Right ventricle myocardium inferior (tissue), 1 donor: ENCODE results near the gene UBE2D1. TPM values are rescaled to one million over a fixed set of nuclear protein-coding genes. Genes with fewer than 3 reads are reported as not detected.

ENCODE experiments used
- ATAC-seq: fragments of 200-7000 bp; cut with Tn5 transposase; one replicate; pipeline ENCODE4 v1.9.1; 2020; ENCODE audit warnings: mild to moderate bottlenecking, moderate library complexity
- DNase-seq: peaks from one replicate; pipeline ENCODE4 v3.0.0; 2021; ENCODE audit errors: missing footprints
- intact Hi-C: fragments of 100-400 bp; cut with DNase I; formaldehyde crosslinking; loops from one replicate; pipeline ENCODE4 v1.11.0; 2022
- total RNA-seq: library from RNA; stranded (reverse); fragmentation: NEBNext Ultra II Directional; extraction: Animal tissue kit (Norgen Biotek cat#: 25700); gene quantifications from one replicate; pipeline ENCODE4 v1.2.1, GENCODE V29; 2021
- donor health status: DM: no; HTN: yes; CAD: no; lungs with severe emphysema.

Gene UBE2D1
- total RNA-seq, 1 donor from 2014 or later = 55.3 TPM

DNA sequence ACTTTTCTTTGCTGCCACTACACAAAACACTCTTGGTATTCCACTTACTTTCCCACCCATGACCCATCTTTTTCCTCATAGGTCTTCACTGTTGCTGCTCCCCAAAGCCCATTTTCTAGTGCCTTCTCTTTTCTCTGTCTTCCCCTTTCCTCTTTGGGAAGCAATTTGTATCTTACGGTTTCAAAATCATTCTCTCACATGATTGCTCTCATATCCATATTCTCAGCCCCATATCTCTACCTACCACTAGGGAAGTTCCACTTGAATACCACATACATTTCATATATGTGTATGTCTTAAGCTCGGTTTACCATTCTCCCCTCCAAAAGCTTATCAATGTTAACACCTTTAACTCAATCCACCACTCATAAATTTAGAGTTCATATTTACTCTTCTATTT, 3.2 kb upstream of the UBE2D1 start:
- no peak for ATAC-seq
- intact Hi-C loops = no loop called here
- DNase-seq = no peak

DNA sequence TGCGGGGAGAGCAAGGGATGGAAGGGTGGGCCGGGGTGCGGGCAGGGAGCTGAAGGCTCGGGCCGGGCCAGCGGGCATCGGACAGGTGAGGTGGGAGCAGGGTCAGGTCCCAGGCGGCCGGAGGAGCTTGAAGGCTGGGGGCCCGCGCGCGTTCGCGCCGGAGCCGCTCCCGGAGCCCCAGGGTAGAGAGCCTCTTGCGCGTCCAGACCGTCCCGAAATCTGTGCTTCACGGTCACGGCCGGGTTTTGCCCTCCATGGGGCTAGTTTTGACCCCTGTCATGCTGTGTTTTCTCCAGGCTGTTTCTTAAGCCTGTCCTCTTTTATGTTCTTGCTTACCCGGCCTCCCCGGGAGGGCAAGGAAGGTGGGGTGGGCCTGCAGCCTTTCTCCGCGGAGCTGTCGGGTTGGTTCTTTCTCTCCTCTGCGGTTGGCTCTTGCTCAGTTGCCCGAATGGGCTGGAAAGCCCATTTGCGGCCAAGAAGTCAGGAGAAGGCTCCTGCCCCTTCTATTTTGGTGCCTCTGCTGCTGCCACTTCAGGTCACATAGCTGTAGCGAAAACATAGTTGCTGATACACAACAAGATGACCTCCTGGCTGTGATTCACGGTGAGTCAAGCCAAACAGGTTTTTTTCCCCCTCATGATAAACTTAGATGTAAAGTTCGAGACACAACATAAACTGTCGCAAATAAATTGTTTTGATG, 650 bp downstream of the UBE2D1 start:
- ATAC-seq (peak; percentile 86), DNase-seq (peak; percentile 75)
- intact Hi-C loops = loop anchor here (2.0 kb wide), 2 partner anchors 49 to 67 kb away; partner anchors contain the start of genes CISD1 and TFAM

DNA sequence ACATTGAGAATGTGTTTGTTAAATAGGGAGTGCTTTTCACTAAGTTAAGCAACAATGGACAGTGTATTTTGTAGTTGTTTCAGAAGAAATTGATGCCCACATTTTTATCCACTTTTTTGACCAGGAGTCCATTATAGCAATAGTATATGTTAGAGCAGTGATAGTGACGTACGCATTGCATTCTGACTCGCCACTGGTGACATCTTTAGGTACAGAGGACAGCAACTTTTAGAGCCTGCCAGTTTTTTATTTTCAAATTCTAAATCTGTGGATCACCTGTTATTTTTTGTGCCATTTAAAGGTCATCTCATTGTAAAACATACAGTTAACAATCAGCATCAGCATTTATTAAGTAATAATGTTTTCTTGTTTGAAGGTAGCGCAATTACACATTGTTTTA, 1.4 kb downstream of the UBE2D1 start:
- DNase-seq (no peak), ATAC-seq (no peak)
- intact Hi-C loops = no loop called here

DNA sequence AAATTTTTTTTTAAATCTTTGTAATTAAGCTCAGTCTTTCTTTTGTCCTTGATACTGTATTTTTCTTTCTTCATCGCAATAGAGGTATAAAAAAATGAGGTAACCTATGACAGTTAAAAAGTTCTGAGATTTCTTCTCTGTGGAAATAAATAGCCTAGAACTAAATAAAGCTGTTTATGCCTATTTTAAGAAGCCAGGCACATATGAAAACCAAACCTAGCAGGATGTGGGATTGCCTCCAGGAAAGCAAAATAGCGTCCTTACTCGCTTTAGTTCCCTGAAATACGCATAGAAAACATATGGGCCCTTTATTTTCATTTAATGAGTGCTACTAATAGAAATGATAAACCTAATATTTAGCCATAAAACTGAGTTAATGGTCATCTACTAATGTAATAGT, 6.6 kb downstream of the UBE2D1 start:
- ATAC-seq (no peak), DNase-seq (no peak)
- intact Hi-C loops = no loop called here

DNA sequence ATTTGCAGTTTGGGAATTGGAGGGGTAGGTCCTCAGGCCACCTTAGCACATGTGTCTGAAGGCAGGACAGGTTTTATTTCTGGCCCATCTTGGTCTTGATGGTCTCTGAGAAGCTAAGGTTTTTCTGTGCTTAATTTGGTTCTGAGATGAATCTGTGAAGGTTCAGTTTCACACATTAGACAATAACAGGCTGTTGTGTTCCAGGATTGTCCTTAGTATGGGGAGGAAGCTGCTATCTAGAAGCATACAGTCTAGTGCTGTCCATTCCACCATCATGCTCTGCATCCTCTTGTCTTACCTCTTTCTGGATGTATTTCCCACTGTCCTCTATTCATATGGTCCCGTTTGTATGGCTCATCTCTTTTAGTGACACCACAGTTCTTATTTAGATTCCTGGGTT, 7.1 kb downstream of the UBE2D1 start:
- intact Hi-C loops = no loop called here
- ATAC-seq (no peak), DNase-seq (no peak)

DNA sequence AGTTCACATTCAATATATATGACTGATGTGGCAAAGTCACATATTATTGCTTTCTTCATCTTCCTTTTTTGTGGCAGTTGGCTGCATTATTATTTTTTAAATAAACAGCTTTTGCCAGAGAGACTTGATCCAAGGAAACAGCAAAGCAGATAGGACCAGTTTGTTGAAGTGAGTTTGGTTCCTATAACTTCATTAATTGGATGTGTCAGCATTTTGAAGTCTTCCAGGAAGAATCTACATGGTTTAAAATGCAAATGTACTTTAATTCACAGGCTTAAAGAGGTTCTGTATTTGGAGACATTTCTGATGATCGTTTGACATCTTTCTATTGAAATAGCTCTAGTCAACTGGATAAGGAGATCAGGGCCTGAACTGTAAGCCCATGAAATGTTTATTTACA, 13.2 kb downstream of the UBE2D1 start:
- intact Hi-C loops = no loop called here
- ATAC-seq = no peak
- no peak for DNase-seq

DNA sequence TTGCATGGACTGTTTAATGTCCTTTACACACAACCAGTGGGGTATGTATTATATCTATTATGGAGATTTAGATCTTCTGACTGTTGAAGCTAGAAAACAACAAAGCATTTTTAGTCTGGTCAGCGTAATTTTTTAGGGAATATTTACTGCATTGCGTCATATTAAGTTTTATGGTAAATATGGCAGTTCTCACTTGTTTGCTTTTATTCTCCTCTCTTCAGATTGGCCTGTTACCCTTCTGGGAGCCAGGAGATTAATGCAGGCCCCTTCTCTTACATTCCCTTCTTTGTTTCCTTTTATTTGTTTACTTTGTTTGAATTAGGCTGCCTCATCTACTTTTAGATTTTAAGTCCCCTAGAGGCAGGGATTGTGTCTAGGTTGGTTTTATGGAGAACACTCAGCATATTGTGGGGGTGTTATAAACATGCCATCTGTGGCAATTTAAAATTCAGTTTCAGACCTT, 13.8 kb downstream of the UBE2D1 start:
- ATAC-seq (no peak), DNase-seq (no peak)
- intact Hi-C loops = no loop called here

DNA sequence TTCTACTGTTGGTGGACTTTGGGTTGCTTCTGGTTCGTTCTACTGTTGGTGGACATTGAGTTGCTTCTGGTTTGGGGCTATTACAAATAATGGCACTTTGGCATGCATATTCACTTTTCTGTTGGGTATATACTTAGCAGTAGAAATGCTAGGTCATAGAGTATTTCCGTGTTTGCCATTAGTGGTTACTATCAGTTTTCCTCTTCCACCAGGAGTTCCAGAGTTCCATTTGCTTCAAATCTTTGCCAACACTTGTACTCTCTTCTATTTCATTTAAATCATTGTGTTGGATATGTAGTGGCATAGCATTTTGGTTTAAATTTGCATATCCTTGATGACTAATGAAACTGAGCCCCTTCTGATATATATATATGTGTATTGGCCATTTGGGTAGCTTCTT, 15.2 kb downstream of the UBE2D1 start:
- intact Hi-C loops = no loop called here

DNA sequence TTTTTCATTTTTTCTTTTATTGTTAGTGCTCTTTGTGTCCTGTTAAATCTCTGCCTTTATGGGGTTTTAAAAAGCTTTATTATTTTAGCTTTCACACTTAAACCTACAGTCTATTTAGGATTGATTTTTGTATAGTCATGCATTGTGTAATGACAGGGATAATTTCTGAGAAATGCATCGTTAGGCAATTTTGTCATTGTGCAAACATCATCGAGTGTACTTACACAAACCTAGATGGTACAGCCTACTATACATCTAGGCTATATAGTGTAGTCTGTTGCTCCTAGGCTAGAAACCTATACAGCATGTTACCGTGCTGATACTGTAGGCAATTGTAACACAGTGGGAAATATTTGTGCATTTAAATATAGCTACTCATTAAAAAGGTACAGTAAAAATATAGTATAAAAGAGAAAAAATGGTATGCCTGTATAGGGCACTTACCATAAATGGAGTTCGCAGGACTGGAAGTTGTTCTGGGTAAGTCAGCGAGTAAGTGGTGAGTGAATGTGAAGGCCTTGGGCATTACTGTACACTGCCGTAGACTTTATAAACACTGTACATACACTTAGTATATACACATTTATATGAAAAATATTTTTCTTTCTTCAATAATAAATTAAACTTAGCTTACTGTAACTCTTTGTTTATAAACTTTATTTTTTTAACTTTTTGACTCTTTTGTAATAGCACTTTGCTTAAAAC, 16.0 kb downstream of the UBE2D1 start:
- intact Hi-C loops = no loop called here
- ATAC-seq = no peak
- no peak for DNase-seq

More for the DNA sequence above, 15.2 kb downstream of the UBE2D1 start:
- ATAC-seq (no peak), DNase-seq (no peak)

DNA sequence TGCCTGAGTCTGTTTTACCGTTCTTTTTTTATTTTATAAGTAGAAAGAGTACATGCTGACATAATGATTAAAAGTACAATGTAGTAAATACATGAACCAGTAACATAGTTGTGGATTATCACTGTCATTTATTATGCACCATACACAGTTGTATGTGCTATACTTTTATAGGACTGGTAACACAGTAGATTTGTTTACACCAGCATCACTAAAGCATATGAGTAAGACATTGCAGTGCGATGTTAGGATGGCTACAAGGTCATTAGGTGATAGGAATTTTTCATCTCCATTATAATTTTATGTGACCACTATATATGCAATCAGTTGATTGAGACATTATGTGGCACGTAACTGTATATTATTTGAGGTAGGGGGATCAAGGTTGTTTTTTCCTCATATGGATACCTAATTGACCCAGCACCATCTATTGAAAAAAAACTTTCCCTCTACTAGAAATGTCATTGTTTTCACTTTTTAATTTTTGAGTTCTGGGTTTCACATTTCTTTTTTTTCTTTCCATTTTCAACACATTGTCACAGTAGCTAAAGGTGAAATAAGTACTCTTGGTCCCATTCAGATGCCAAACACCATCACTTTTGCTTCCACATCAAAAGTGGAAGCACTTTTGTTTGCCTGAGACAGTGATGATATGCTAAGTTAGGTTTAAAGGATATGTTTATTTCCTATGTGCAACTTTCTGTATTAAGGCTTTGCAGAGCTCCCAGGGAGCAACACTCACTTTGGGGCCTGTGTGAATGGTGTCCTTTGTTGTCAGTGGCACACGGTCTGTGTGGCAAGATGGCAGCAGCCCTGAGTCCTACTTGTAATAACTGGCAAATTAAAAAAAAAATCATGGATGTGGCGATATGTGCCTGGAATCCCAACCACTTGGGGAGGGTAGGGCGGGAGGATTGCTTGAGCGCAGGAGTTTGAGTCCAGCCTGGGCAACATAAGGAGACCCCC, 17.1 kb downstream of the UBE2D1 start:
- intact Hi-C loops = no loop called here
- DNase-seq (no peak), ATAC-seq (no peak)

DNA sequence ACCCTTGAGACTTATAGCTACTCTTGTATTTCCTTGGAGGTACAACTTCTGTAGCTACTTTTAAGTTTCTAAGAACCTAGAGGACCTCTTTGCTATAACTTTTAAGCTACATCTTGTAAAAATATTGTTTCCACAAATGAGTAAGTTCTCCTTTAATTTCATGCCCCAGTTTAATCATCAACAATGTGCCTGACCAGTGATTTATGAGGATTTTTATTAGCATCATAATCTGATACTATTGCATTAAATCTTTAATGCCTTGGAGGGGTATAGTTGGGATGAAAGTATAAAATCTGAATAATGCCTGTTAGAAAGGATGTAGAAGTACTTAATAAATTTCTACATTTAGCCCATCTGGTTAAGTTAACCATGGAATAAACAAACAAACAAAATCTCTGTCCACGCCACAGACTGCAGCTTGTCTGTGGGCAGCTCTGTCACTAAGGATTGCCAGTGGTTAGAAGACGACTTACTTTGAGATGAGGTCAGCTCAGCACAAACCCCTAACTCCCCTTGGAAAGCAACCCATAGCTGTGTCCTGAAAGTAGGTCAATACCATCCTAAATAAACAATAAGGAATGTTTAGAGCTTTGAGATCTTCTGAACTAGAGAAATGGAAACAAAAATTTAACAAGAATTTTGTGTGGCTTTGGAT, 18.3 kb downstream of the UBE2D1 start:
- ATAC-seq (no peak), DNase-seq (no peak)
- intact Hi-C loops = no loop called here

DNA sequence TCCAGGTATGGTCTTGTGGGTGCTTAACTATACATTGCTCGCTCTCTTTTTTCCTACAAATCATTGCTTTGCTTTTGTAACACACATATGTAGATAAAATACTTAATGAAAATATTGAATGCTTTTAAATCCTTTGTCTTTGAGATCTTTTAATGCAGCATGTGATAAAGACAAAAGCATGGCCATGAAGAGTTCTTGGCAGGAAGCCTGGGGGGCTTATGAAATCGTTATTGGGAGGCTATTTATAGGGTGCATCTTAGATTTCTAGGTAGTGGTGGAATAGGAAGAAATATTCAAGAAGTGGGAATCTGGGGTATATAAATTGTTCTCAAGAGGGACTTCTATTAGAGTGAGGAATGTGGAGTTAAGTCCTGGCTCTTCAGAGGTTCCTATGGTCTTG, 21.9 kb downstream of the UBE2D1 start:
- ATAC-seq (no peak), DNase-seq (no peak)
- intact Hi-C loops = no loop called here

DNA sequence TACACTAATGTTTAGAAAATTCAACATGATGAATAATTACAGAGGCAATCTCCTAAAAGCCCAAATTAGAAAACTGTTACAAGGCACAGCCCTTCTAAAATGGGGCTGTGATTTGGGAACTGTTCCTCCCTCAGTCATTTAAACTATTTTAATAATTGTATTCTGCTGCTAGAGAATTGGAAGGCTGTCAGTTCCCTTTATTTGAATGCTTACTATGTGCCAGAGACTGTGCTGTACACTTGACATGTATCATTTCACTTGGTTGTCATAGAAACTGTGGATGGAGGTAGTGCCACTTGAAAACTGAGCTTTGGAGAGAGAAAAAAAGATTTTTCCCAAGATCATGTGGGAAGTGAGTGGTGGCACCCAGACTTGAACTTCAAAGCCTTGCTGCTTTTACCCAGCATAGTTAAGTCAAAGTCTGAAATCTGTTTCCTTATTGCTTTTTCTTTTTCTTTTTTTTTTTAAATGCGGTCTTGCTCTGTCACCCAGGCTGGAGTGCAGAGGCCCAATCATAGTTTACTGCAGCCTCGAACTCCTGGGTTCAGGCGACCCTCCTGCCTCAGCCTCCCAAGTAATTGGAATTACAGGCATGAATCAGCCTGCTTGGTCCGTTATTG, 23.6 kb downstream of the UBE2D1 start:
- DNase-seq = no peak
- ATAC-seq = no peak
- intact Hi-C loops = no loop called here

DNA sequence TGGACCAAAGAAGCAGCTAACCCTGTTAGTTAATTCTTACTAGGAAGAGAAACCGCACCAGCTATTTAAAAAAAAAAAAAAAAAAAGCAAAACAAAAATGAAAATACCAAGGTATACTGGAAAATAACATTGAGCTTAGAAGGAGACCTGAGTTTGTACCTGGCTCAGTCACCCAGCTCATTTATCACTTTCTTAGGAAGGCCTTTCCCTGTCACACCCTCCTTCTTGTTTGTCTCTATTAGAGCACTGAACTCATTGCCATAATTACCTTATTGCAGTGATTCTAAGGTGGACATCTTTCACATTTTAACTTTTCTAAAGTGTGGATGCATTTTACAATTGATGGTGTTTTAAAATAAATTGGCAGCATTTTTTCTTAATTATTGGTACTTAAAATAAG, 24.1 kb downstream of the UBE2D1 start:
- DNase-seq (no peak), ATAC-seq (no peak)
- intact Hi-C loops = no loop called here

DNA sequence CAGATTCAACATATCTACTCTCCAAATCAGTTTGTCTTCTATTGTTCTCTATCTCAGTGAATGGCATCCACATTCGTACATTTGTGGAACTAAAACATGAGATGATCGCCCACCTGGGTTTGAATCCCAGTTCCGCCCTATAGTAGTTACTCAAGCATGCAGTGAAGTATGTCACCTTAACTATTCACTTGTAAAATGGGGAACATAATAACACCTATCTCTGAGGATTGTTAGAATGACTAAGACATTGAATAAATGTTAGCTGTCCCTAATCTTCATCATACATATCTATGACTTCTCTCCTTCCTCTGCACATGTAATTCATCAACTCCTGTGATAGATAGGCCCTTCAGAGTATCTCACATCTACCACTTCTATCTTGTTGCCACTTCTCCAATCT, 24.7 kb downstream of the UBE2D1 start:
- intact Hi-C loops = no loop called here
- no peak for ATAC-seq

DNA sequence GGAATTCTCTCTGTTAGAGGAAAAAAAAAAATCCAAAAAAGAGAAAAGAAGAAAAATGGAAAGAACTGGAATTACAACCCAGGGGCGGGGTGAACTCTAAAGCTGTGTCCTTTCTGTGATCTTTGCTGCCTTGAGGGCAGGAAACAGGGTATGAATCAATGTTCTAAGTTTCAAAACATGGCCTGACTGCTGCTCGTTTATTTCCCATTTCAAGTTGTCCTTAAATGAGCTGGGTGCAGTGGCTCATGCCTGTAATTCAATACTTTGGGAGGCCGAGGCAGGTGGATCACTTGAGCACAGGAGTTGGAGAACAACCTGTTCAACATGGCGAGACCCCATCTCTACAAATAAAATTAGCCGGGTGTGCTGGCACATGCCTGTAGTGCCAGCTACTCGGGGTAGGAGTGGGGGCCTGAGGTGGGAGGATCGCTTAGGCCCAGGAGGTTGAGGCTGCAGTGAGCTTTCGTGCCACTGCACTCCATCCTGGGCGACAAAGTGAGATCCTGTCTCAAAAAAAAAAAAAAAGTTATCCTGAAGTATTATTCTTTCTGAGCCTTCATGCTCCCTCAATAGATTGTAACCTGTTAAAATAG, 25.7 kb downstream of the UBE2D1 start:
- no peak for DNase-seq
- no peak for ATAC-seq
- intact Hi-C loops = no loop called here

More for the DNA sequence above, 24.7 kb downstream of the UBE2D1 start:
- no peak for DNase-seq

DNA sequence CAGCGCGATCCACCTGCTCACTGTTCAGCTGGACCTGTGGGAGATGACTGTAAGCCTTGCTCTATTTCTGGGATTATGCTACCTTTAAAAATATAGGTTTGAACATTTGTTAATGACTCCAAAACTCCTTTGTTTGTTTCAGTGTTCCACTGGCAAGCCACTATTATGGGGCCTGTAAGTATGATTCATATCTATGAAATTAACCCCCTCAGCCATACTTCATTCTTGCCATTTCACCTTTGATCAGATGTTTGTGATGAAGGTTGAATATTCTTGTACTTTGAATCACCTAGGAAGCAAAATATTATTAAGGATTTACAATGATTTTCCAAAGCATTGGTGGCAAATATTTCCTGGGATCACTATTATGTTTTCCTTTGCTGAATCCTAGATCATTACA, 26.5 kb downstream of the UBE2D1 start:
- ATAC-seq (no peak), DNase-seq (no peak)
- intact Hi-C loops = no loop called here
